H9 (cell line): Measurements from ENCODE around the gene UMOD. TPM values are rescaled to one million over a fixed set of nuclear protein-coding genes. Genes with fewer than 3 reads are reported as not detected.

ENCODE experiments used
- DNase-seq: peaks from one replicate; pipeline ENCODE4 v3.0.0-alpha.2; 2017
- H2AFZ ChIP-seq: one replicate; pipeline ENCODE4 v1.6.1; 2013; ENCODE audit warnings: mild to moderate bottlenecking, low read length, control low read depth, moderate library complexity
- H2AK5ac ChIP-seq: 2 replicates; pipeline ENCODE4 v1.6.1; 2013; ENCODE audit warnings: low read length, control low read depth, mixed read lengths; ENCODE audit not compliant: insufficient read length
- H2BK120ac ChIP-seq: one replicate; pipeline ENCODE4 v1.6.1; 2013; ENCODE audit warnings: low read depth, mild to moderate bottlenecking, low read length, control low read depth, inconsistent platforms; ENCODE audit not compliant: poor library complexity, severe bottlenecking
- H2BK12ac ChIP-seq: 2 replicates; pipeline ENCODE4 v1.6.1; 2013; ENCODE audit warnings: low read length, control low read depth, mixed read lengths, low read depth; ENCODE audit not compliant: insufficient read length
- H2BK15ac ChIP-seq: 2 replicates; pipeline ENCODE4 v1.6.1; 2013; ENCODE audit warnings: low read depth, low read length, control low read depth
- H2BK20ac ChIP-seq: one replicate; pipeline ENCODE4 v1.6.1; 2013; ENCODE audit warnings: low read depth, mild to moderate bottlenecking, low read length, control low read depth, inconsistent platforms; ENCODE audit not compliant: poor library complexity, severe bottlenecking
- H2BK5ac ChIP-seq: 2 replicates; pipeline ENCODE4 v1.6.1; 2013; ENCODE audit warnings: low read length, control low read depth, mixed read lengths; ENCODE audit not compliant: insufficient read length
- H3K14ac ChIP-seq: 2 replicates; pipeline ENCODE4 v1.6.1; 2013; ENCODE audit warnings: low read length, control low read depth; ENCODE audit not compliant: insufficient read depth
- H3K18ac ChIP-seq: 2 replicates; pipeline ENCODE4 v1.6.1; 2013; ENCODE audit warnings: low read depth, mild to moderate bottlenecking, mixed read lengths, low read length, control low read depth; ENCODE audit not compliant: insufficient read length
- H3K23ac ChIP-seq: 2 replicates; pipeline ENCODE4 v1.6.1; 2013; ENCODE audit warnings: low read length, control low read depth, mixed read lengths, low read depth; ENCODE audit not compliant: insufficient read length
- H3K23me2 ChIP-seq: 2 replicates; pipeline ENCODE4 v1.6.1; 2013; ENCODE audit warnings: low read depth, mild to moderate bottlenecking, mixed read lengths, low read length, control low read depth; ENCODE audit not compliant: insufficient read length, poor library complexity, severe bottlenecking
- H3K27ac ChIP-seq: 2 replicates; pipeline ENCODE4 v1.5.1; 2013; ENCODE audit warnings: low read length, control low read depth, mixed read lengths, low read depth; ENCODE audit not compliant: insufficient read length
- H3K27me3 ChIP-seq: 2 replicates; pipeline ENCODE4 v1.6.1; 2013; ENCODE audit warnings: low read length, control low read depth, inconsistent platforms; ENCODE audit not compliant: insufficient read depth
- H3K4ac ChIP-seq: 2 replicates; pipeline ENCODE4 v1.6.1; 2013; ENCODE audit warnings: low read depth, mild to moderate bottlenecking, control low read depth, inconsistent platforms, low read length, moderate library complexity
- H3K4me1 ChIP-seq: 2 replicates; pipeline ENCODE4 v1.6.1; 2013; ENCODE audit warnings: low read length, control low read depth, inconsistent platforms; ENCODE audit not compliant: insufficient read depth
- H3K4me2 ChIP-seq: 2 replicates; pipeline ENCODE4 v1.6.1; 2013; ENCODE audit warnings: low read length, control low read depth, mixed read lengths; ENCODE audit not compliant: insufficient read length, insufficient read depth
- H3K56ac ChIP-seq: 2 replicates; pipeline ENCODE4 v1.6.1; 2013; ENCODE audit warnings: low read depth, mild to moderate bottlenecking, mixed read lengths, low read length, control low read depth; ENCODE audit not compliant: insufficient read length
- H3K79me1 ChIP-seq: 2 replicates; pipeline ENCODE4 v1.6.1; 2013; ENCODE audit warnings: low read depth, mild to moderate bottlenecking, moderate library complexity, low read length, control low read depth, inconsistent platforms; ENCODE audit not compliant: insufficient read depth, poor library complexity, severe bottlenecking
- H3K79me2 ChIP-seq: 2 replicates; pipeline ENCODE4 v1.6.1; 2013; ENCODE audit warnings: low read length, control low read depth, inconsistent platforms; ENCODE audit not compliant: insufficient read depth
- H3K9ac ChIP-seq: 2 replicates; pipeline ENCODE4 v1.6.1; 2013; ENCODE audit warnings: low read length, control low read depth, mixed read lengths; ENCODE audit not compliant: insufficient read length; ENCODE audit errors: extremely low read depth
- H3K9me3 ChIP-seq: one replicate; pipeline ENCODE4 v1.6.1; 2013; ENCODE audit warnings: low read depth, low read length, inconsistent platforms; ENCODE audit not compliant: control insufficient read depth
- H3T11ph ChIP-seq: one replicate; pipeline ENCODE4 v1.6.1; 2013; ENCODE audit warnings: mild to moderate bottlenecking, low read length, control low read depth, inconsistent platforms
- H4K20me1 ChIP-seq: one replicate; pipeline ENCODE4 v1.6.1; 2013; ENCODE audit not compliant: control insufficient read depth, insufficient read length, insufficient read depth
- H4K5ac ChIP-seq: 2 replicates; pipeline ENCODE4 v1.6.1; 2013; ENCODE audit warnings: low read depth, mild to moderate bottlenecking, mixed read lengths, low read length, control low read depth; ENCODE audit not compliant: insufficient read length
- H4K8ac ChIP-seq: replicated peaks from 2 replicates; pipeline ENCODE4 v1.6.1; 2013; ENCODE audit warnings: low read length, control low read depth, mixed read lengths, low read depth; ENCODE audit not compliant: insufficient read length
- H4K91ac ChIP-seq: 2 replicates; pipeline ENCODE4 v1.6.1; 2013; ENCODE audit warnings: low read depth, mild to moderate bottlenecking, moderate library complexity, mixed read lengths, low read length, control low read depth; ENCODE audit not compliant: insufficient read length
- H3K27ac Mint-ChIP-seq, 3 experiments: 2 replicates in 2 of 3; 3 replicates in 1 of 3; pipeline ENCODE4 v1.8.0; 2020 to 2021; ENCODE audit warnings: mixed read lengths in 3 of 3, mild to moderate bottlenecking in 1 of 3, moderate library complexity in 1 of 3
- H3K27me3 Mint-ChIP-seq: 2 replicates; pipeline ENCODE4 v1.8.0; 2021; ENCODE audit warnings: low read depth, mild to moderate bottlenecking, moderate library complexity, mixed read lengths
- H3K36me3 Mint-ChIP-seq, 3 experiments: 2 replicates in 2 of 3; 3 replicates in 1 of 3; pipeline ENCODE4 v1.8.0; 2020 to 2021; ENCODE audit warnings: low read depth in 3 of 3, mixed read lengths in 3 of 3; ENCODE audit not compliant: insufficient read depth in 1 of 3
- H3K4me1 Mint-ChIP-seq, 2 experiments: 2 replicates each; pipeline ENCODE4 v1.8.0; 2020; ENCODE audit warnings: mixed read lengths in 2 of 2
- H3K4me3 Mint-ChIP-seq, 2 experiments: 2 replicates in 1 of 2; 3 replicates in 1 of 2; pipeline ENCODE4 v1.8.0; 2020 to 2021; ENCODE audit warnings: mild to moderate bottlenecking in 2 of 2, mixed read lengths in 2 of 2, moderate library complexity in 1 of 2
- H3K9me3 Mint-ChIP-seq, 2 experiments: 2 replicates in 1 of 2; 3 replicates in 1 of 2; pipeline ENCODE4 v1.8.0; 2020; ENCODE audit warnings: mild to moderate bottlenecking in 2 of 2, mixed read lengths in 2 of 2, moderate library complexity in 1 of 2
- CTCF ChIP-seq: fragments of 200-600 bp; sonication (generic); conservative IDR thresholded peaks from 3 replicates; pipeline ENCODE4 v1.8.0; 2021; ENCODE audit warnings: antibody characterized with exemption, mild to moderate bottlenecking
- WGBS: extraction: QIAGEN DNeasy Blood & Tissue Kit; methylation state at CpG from one replicate; pipeline ENCODE4 v1.1.7; 2013; ENCODE audit warnings: missing lambda C conversion rate, low lambda C conversion rate, mixed read lengths; ENCODE audit not compliant: insufficient read length; ENCODE audit errors: extremely low coverage; 5-methylcytosine and 5-hydroxymethylcytosine counted together
- total RNA-seq: library from RNA; stranded (reverse); gene quantifications from 2 replicates; pipeline ENCODE4 v1.2.1, GENCODE V29; 2021

The UMOD gene
- total RNA-seq, 1 experiment from 2014 or later, result not detected

GRCh38 chr16:20369452-20370054 is 17.0 kb upstream of the UMOD start:
- no peak overlapping the region for H2BK20ac ChIP-seq
- H3K23me2 ChIP-seq, result no peaks in the 10 kb centered on the region
- H3K9me3 ChIP-seq, result no peaks in the 10 kb centered on the region
- no peak overlapping the region for H2AFZ ChIP-seq
- no peak overlapping the region for H2BK15ac ChIP-seq
- no peak overlapping the region for H3K4me2 ChIP-seq
- H4K91ac ChIP-seq, result no peak overlapping the region
- no peak overlapping the region for H2BK12ac ChIP-seq
- WGBS, result no CpG with 5 or more reads among the region's 9 CpGs
- H4K8ac ChIP-seq, result no peak overlapping the region
- no peak for TF ChIP-seq CTCF
- no peak overlapping the region for H3K56ac ChIP-seq
- no peak overlapping the region for H3K23ac ChIP-seq
- Mint-ChIP-seq H3K4me3 (no peak overlapping the region), H3K36me3 (no peaks in the 10 kb centered on the region), H3K9me3 (no peaks in the 10 kb centered on the region), H3K27me3 (peaks cover 8% of the 10 kb centered on the region), H3K4me1 (no peaks in the 10 kb centered on the region), H3K27ac (no peak overlapping the region)
- no peak overlapping the region for H3T11ph ChIP-seq
- no peak overlapping the region for H3K9ac ChIP-seq
- no peak overlapping the region for H3K27ac ChIP-seq
- H2BK5ac ChIP-seq, result no peak overlapping the region
- no peaks in the 10 kb centered on the region for H3K79me1 ChIP-seq
- no peak overlapping the region for H3K4ac ChIP-seq
- H2AK5ac ChIP-seq, result no peak overlapping the region
- no peaks in the 10 kb centered on the region for H3K79me2 ChIP-seq
- no peak for DNase-seq
- no peak overlapping the region for H2BK120ac ChIP-seq
- no peaks in the 10 kb centered on the region for H3K27me3 ChIP-seq
- H3K14ac ChIP-seq, result no peak overlapping the region
- H3K4me1 ChIP-seq, result no peaks in the 10 kb centered on the region
- H4K20me1 ChIP-seq, result no peaks in the 10 kb centered on the region
- H4K5ac ChIP-seq, result no peak overlapping the region
- H3K18ac ChIP-seq, result no peak overlapping the region
